K562 treated with DMSO at 1 percent for 48 hours (cell line): ENCODE measurements around the gene XAGE3. TPM values are rescaled to one million over a fixed set of nuclear protein-coding genes. Genes with fewer than 3 reads are reported as not detected.

Experiments
- total RNA-seq: library from RNA; unstranded; fragments of 300-600 nt; gene quantifications from 2 replicates; pipeline ENCODE4 v1.2.3, GENCODE V29; 2022; ENCODE audit warnings: low replicate concordance; ENCODE audit errors: extremely low read depth

The XAGE3 gene, protein sequence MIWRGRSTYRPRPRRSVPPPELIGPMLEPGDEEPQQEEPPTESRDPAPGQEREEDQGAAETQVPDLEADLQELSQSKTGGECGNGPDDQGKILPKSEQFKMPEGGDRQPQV
- not detected in 2 replicates for total RNA-seq

DNA sequence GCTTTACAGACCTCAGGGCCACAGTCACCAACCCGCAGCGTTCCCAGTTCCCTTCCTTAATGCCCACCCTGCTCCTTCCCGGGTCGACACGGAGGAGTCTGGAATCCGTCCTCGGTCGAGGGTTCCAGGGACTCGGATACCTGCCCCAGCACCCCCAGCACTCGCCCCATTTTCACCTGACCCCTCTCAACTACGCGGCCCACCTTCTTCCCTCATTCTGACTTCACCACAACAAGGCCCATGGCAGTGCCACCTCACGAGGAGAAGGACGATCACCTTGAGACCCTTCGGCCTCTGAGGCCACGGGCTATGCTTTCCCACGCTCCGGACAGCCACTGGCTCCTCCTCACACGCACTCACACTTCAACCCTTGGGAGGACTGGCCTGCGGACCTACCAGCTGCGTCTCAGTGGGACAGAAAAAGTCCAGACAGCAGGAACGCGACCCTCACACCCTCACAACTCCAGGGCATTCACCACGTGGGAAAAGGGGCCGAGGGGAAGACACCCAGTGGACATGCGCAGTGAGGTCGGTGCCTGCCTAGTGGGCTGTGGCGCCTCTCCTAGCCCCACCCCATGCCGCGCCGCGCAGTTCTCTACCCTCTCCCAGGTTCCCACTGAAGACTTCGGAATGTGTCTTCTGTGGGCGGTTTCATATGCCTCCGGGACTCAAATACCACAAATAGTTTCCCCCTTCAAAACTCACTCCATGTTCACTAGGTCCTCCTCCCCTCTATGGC is at the start of gene XAGE3:
TSS of gene XAGE3 (minus strand) at position 474 of the 739 bp plus-strand sequence. CDS start 950 bp downstream, outside the sequence.

DNA sequence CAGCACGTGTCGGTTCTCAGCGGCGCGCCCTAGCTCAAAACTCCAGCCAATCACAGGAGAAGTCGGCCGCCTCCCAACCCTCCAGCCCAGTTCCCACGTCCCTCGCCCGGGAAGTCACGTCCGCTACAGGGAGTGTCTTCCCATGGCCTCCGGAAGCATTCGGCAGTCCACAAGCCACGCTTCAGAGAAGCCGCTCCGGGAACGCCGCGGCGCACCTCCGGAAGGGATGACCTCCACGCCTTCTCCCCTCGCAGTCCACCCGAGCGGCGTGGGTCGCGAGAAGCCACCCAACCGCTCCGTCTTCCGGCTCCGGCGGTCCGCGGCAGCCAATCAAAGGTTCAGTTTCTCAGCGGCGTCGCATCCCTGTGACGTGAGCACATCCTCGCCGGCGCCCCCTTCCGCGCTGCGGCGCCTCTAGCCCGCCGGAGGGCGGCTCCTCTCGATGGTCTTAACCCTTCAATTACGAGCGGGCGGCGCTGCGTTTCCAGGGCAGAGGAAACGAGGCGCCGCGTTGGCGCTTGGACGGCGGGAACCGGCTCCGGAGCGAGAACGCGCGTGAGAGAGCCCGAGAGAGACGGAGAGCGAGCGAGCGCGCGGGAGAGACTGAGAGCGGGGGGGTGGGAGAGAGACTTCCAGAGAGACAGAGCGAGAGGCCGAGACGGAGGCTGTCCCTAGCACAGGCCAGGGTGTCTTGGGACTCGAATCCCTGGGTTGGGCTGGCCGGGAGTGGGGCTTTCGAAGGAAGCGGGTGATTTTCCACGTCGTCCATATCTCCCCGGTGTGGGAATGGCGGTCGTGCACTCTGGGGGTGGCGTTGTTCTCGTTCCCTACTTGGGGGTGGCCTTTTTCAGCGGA is 29.2 kb upstream of the XAGE3 start, which contains the start of gene FAM156B:
TSS of gene FAM156B (plus strand) at position 476 of the 855 bp plus-strand sequence. CDS start 9,896 bp downstream, outside the sequence.

Other genes starting within 250 kb of the XAGE3 start
- gene SSX7, start 213.2 kb downstream of the XAGE3 start, total RNA-seq = not detected in 2 replicates
- gene SSX2, start 160.9 kb downstream of the XAGE3 start, total RNA-seq = not detected in 2 replicates
- not detected in 2 replicates for gene SSX2B, start 116.8 kb downstream of the XAGE3 start, total RNA-seq
- not detected in 2 replicates for gene SPANXN5, start 70.7 kb downstream of the XAGE3 start, total RNA-seq
- gene XAGE5, start 56.8 kb downstream of the XAGE3 start, total RNA-seq = not detected in 2 replicates
- gene FAM156B, start 29.2 kb upstream of the XAGE3 start, total RNA-seq = not detected in 2 replicates
- gene FAM156A, start 90.4 kb upstream of the XAGE3 start, total RNA-seq = not detected in 2 replicates
- not detected in 2 replicates for gene GPR173, start 180.7 kb upstream of the XAGE3 start, total RNA-seq
- not detected in 2 replicates for gene TSPYL2, start 214.3 kb upstream of the XAGE3 start, total RNA-seq
- gene KANTR, start 226.1 kb upstream of the XAGE3 start, total RNA-seq = not detected in 2 replicates